ENCODE results near the gene MMAB.
A peak's percentile ranks its signal among the peaks of the same experiment; 100 is the strongest.

Gene MMAB

GRCh38 chr12:109601557-109601956 lies 28.3 kb upstream of the MMAB start:
- DNase-seq: no peak

GRCh38 chr12:109600995-109601394 lies 27.7 kb upstream of the MMAB start:
- DNase-seq: no peak

DNA sequence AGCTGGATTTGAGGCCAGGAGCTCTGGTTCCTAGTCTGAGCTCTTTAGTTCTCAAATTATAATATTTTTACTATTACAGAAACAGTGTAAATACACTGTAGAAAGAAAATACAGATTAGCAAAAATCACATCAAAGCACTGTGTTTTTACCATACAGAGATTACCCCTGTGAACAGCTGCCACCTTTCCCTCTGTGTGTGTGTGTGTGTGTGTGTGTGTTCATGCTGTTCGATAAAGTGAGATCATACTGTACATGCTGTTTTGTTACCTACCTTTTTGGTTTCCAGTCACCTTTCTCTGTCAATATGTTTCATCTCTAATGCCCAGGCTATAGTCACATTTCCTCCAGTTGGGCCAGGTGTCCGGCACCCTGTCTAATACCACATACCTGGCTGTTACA lies 27.2 kb upstream of the MMAB start:
- DNase-seq: no peak

- no peak for DNase-seq
These were observed 25.8 kb upstream of the MMAB start for GRCh38 chr12:109599087-109599486.

DNA sequence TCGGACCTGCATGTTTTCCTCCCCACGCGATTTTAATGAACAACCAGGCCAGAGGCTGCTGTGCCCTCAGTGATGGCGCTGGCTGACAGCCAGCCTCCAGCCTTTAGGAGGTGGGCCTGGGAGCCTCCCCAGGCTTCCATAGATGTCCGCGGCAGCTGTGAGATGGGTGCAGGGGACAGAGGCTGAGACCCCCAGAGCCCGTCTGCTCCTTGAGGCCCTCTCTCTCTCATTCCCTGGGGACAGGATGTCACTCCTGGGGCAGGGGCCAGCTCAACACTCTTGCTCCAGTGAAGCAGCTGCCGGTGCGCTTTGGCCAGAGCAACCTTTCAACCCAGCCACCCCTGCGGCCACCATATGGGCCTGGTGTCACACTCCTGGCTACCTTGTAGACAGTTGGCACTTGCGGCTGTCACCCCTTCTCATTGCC lies 25.1 kb upstream of the MMAB start:
- DNase-seq: no peak

DNA sequence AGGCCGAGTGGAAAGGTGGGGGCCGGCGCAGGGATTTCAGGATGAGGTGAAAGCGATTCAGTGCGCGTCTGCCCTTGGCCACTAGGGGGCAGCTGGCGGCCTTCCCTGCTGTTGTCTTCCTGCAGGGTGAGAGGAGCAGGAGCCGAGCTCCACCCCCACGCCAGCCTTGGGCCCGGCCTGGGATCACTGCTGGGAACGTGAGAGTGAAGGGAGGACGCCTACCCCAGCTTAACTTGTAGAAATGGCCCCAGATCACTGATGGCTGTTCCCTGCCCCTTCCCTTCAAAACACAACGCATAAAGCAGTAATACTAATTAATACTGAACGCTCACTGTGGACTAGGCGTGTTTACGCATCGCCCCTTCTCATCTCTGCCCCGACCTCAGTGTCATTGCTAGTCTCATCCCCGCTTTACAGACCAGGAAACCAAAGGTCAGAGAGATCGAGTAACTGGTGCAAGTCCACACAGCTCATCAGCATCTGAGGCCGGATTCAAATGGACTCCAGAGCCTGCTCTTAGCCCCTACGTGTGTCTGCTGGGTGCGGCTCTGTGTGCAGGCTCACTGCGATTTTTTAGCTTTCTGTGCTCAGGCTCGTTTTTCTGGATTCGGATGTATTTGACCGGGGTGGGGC lies 24.6 kb upstream of the MMAB start:
- DNase-seq: peak; percentile 50 to 62

- DNase-seq: no peak
These were observed 24.1 kb upstream of the MMAB start for GRCh38 chr12:109597414-109597794.

DNA sequence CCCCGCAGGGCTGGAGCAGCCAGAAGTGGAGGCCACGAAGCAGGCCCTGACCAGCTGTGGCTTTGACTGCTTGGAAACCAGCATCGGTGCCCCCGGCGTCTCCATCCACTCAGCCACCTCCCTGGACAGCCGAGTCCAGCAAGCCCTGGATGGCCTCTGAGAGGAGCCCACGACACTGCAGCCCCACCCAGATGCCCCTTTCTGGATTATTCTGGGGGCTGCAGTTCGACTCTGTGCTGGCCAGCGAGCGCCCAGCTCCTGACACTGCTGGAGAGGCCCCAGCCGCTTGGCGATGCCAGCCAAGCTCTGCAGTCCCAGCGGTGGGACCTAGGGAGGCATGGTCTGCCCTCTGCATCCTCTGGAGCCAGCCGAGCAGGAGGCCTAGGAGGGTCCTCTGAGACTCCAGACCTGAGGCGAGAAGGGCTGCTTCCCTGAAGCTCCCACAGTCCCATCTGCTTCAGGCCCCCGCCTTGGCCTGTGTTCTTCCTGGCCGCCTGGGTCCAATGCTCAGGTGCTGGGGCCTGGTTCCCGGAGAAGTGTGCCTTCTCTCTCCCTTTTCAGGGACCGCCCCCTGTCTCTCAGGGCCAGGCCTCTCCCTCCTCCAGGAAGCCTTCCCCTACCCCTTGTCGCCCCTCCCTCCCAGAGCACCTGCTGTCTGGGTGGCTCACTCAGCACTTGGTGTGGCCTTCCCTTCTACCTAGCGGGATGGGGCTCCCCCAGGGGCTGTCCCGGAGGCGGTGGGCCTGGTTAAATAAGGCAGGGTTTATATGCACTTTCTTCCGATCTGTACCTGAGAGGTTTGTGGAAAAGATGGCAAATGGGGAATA lies 23.3 kb upstream of the MMAB start:
- DNase-seq: no peak

- no peak for DNase-seq
These were observed 22.1 kb upstream of the MMAB start for GRCh38 chr12:109595321-109595902.

DNA sequence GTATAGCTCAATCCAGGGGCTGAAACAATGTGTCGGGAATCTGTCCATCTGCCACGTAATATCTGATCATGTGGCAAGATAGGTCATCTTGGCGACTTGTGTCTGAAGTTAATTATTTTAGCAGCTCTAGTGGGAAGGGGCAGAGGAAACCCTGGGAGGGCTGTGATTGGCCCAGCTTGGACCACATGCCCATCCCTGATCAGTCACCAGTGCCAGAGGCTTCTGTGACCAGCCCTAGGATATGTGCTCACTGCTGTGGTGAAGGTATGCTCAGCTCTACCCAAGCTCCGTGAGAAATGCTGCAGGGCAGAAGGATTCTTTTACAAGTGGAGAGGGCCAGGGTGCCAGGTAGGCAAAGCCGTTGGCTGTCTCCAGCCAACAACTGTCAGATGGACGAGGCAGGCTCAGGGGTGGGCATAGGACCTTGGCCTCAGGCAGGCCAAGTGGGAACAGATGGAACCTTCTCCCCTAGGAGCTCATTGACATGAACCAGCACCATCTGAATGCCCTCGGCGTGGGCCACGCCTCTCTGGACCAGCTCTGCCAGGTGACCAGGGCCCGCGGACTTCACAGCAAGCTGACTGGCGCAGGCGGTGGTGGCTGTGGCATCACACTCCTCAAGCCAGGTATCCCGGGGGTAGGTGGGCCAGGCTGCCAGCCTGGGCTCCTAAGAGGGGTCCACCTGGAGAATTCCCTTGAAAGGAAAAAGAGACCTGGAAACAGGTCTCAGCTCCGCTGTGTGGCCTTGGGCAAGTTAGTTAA lies 21.4 kb upstream of the MMAB start:
- DNase-seq: no peak

DNA sequence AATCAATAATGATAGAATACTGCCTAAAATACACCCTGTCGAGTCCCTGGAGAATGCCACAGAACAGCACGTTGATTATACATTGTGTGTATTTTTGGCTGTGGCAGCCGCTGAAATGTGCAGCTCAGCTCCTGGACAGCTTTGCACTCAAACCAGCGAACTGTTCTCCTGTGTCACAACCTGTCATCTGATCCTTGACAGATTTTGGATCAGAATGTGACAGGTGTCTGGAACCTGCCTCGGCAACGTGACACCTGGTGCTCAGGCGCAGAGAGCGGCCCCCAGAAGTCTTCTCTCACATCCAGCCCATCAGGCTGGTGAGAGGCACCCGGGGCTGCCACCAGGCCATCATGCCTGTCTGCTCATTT lies 19.6 kb upstream of the MMAB start:
- DNase-seq: no peak

DNA sequence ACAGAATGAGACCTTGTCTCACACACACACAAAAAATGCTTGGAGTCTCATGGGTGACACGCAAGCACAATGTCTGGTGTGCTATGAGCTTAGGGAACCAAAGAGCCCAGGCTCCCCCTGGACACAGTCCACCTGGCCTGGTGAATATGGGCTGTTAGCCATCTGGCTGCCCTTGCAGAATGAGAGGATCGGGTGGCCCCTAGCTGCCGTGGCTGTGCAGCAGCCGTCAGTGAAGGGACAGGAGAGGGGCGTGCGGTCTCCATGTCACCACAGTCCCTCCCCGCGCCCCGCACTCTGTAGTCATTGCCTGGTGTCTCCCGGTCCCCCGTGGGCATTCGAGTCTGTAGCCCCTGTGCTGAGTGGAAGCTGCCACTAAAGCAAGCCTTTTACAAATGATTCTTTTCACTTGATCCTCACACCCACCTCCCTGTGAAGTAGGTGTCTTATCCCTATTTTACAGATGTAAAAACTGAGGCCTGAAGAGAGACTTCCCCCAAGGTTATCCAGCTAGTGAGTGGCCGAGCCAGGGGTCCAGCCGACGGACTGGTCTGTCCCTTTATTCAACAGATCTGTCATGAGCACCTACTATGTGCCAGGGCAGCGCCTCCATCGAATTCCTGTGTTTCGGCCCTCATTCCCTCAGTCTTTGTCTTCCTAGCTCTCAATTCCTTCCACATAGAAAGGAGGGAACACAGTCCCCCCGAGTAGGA lies 19.0 kb upstream of the MMAB start:
- DNase-seq: no peak

DNA sequence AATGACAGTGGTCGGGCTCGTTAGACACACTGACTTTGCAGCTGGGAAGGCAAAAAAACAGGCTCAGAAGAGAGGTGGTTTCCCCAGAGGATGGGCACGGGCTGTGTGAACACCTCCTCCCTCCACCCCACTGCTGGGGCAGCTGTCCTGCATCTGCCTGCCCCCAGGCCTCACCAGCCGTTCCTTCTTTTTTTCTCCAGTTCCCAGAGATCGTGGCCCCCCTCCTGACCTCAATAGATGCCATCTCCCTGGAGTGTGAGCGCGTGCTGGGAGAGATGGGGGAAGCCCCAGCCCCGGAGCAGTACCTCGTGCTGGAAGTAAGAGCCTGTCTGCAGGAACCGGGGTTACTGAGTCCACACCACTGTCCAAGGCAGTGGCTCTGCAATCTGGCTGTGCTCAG lies 17.7 kb upstream of the MMAB start:
- DNase-seq: no peak

DNA sequence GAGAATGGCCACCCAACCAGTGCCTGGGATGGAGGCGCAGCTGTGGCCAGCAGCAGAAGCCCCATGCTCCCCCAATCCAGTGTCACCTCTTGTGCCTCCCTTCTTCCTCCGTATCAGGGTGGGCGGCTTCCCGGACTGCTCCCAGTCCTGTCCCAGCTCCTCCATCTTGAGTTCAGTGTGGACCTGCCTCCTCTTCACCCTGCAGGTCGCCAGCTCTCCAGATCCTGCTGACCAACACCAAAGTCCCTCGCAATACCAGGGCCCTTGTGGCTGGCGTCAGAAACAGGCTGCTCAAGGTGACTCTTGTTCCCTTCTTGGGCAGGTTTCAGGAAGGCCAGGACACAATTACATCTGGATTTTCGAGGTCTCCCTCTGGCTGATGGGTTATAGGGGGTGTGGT lies 17.3 kb upstream of the MMAB start:
- DNase-seq: no peak

DNA sequence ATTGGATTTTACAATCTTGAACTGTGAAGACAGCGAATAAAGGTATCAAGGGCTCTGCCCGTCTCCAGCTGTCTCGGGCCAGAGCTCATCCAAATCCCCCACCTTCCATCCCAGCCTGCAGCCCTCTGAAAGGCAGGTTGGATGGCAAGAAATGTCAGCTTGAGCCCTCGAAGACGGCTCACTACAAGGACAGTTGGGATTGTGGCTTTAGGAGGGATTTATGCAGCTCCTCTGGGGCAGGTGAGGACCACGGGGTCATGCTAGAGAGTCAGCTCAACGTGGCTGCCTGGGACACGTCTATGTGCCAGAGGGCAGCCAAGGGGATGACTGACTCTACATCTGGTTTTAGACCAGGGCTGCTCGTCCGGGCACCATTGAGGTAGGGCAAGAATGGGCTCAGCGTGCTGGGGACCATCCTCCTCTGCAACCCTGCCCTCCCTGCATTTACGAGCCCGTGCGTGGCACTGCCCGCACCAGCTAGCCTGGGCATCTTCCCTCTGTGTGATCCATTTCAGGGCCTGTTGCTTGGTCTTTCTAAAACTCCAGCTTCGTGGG lies 16.5 kb upstream of the MMAB start:
- DNase-seq: no peak

GRCh38 chr12:109589240-109589590 lies 15.9 kb upstream of the MMAB start:
- no peak for DNase-seq

DNA sequence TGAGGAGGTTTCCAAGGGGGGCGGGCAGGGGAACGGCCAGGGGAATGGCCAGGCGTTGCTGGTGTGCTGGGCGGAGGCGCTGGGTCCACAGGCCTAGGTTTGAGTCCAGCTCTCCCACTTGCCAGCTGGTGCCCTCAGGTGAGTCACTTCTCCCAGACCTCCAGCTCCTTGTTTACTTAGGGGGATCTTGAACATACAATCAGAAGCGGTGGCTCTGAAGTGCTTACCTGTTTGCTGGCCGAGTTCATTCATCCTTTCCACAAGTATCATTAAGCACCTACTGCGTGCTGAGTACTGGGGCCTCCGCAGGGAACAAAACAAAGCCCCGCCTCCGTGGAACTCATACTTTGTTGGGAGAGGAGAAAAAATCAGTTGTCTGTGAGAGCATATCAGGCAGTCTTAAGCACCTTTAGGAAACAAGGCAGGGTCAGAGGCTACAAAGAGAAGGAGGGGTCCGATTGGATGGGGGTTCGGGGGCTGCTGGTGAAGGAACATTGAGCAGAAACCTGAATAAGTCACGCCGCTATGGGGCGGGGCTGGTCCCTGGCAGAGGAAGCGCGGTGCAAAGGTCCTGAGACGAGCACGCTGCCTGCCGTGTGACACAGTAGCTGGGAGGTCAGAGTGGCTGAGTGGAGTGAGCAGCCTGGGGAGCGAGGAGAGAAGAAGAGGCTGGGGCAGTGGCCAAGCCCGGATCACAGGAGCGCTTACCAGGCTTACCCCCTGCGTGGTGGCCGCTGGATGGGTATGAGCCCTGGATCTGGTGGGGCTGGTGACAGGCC lies 15.3 kb upstream of the MMAB start:
- DNase-seq: no peak

GRCh38 chr12:109587921-109588320 lies 14.6 kb upstream of the MMAB start:
- DNase-seq: no peak

- DNase-seq: no peak
These were observed 13.3 kb upstream of the MMAB start for GRCh38 chr12:109586385-109587296.

DNA sequence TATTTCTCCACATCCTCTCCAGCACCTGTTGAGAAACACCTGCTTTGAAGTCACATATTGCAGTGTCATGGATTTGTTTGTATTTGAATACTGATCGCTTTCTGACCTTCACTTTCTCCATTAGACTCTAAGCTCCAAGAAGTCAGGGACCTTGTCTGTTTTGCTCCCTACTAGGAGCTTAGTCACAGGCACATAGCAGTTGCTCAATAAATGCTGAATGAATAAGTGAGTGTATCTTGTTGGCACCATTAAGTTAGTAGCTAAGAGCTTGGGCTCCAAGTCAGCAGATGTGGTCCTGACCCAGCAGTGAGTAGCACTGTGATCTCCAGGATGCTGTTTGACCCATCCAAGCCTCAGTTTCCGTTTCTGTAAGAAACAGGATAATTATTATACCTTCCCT lies 10.4 kb upstream of the MMAB start:
- no peak for DNase-seq

GRCh38 chr12:109582636-109583035 lies 9.3 kb upstream of the MMAB start:
- DNase-seq: no peak

Data from activated CD4-positive, alpha-beta T cell treated with anti-CD3 and anti-CD28 coated beads for 4 hours (primary cell).